ENCODE results near the gene PTH1R.

The PTH1R gene

DNA sequence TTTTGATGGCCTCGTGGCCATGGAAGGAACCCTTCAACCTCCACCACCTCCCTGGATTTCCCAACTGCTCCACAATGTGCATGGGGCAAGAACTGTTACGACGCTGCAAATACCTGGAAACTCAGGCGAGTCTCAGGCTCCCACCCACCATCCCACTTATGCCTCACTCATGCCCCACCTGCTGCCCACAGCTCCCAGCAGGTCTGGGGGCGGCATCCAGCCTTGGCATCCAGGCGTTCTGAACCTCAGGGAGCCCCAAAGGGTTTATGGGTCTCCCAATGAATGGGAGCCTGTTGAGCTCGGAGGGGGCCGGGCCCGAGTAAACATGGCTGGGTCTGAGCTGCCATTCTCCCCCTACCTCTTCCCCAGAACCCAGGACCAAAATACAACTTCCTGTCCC lies 2.0 kb upstream of the PTH1R start:
- no peak for DNase-seq
- in situ Hi-C loops (cut with HindIII; ENCODE audit: low pct_ligation_motif_present, low pct_unique_long_range_greater_than_20kb, low sequenced_read_pairs): no loop called here

DNA sequence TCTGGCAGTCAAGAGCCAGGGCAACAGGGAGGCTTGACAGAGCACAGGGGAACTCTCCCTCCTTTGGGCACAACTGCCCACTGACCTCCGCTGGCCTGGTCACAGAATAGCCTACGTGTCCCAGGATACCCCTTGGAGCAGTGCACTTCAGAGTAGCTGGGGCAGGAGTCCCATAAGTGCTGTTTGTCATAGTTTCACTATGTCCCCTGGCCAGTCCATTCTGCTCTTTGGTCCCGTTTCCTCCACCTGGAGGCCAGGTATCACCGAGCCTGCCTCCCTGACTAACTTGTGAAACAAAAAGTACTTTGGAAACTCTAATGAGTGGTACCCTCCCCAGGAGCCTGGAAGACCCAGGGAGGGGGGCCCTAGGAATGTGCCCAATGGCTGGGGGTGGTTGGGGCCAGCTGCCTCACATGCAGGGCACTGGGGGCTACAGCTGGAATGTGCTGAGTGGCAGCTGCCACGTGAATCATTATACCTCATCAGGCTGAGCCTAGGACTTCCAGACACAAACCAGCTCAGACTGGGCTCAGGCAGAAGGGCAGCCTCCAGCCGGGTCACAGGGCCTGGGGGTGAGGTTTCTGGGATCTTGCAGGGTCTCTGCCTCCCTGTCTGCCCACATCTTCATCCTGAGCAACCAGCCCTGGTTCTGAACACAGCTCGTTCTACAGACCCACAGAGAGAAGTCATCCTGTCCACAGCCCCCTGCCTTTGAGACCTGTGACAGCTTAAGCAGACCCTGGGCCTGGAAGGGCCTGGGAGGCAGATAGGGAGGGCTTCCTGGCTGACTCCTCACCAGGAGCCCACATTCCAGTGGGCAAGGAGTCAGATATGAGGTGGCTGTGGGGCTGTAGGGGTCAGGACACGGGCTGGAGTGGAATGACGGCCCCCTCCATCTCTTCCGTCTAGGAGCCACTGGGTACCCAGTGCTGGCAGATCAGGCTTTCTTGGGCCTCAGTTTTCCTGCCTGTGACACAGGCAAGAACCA lies 914 bp upstream of the PTH1R start:
- DNase-seq: no peak
- in situ Hi-C loops (cut with HindIII; ENCODE audit: low pct_ligation_motif_present, low pct_unique_long_range_greater_than_20kb, low sequenced_read_pairs): no loop called here

DNA sequence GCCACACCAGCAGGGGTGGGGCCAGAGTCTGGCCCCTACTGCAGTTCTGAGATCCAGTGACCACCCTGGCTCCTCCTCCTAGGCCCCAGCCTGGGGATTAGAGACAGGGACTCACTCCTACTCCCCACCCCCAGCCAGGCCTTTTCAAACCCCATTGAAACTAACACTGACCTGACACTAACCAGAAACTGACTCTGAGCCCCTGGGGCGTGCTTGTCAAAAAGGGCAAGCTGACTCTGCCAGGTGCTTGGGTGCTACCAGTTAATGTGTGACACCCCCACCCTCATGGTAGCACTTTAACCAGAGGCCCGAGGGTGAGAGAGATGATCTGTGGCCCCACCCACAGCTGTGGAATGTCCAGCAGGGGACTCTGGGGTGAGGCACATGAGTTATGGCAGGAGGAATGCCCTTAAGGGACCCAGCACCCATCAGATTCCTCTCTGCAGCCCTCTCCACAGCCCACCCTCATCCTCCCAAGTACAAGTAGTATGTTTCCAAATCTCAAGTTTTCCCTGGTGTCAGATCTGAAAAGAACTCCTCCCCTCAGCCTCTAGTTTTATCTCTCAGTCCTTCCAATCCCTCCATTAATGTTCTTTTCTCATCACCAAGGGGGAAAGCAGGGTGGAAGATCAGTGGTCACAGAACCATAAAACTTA lies 1.4 kb downstream of the PTH1R start:
- peak; percentile 67 for DNase-seq
- in situ Hi-C loops (cut with HindIII; ENCODE audit: low pct_ligation_motif_present, low pct_unique_long_range_greater_than_20kb, low sequenced_read_pairs): no loop called here

DNA sequence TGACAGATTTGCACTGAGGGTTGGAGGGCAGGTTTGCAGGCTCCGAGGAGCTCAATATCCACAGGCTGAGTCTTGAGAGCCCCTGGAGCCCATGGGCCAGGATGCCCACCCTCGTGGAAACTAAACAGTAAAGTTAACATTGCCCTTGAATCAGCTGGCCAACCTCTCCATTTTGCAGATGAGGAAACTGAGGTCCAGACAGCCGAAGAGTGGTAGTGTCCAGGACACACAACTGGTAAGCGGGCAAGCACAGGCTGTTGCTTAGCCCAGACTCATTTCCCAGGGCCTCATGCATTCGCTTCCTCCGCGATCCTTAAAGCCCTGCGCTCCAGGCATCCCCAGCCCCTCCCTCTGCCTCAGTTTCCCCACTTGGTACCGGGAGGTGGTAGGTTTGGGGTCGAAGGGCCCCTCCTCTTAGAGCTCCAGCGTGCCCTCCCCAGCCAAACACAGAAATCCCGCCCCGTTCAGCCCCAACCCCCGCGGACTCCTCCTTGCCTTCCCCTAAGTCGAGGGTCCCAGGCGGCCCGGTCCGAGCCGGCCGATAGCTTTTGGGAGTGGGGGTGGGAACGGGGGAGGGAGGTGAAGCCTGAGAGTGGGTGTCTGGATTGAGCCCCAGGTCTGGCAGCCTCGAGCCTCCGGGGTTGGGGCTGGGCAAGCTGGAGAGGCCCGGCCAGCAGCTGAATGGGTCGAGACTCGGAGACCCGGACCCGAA lies 3.5 kb downstream of the PTH1R start:
- in situ Hi-C loops (cut with HindIII; ENCODE audit: low pct_ligation_motif_present, low pct_unique_long_range_greater_than_20kb, low sequenced_read_pairs): no loop called here

DNA sequence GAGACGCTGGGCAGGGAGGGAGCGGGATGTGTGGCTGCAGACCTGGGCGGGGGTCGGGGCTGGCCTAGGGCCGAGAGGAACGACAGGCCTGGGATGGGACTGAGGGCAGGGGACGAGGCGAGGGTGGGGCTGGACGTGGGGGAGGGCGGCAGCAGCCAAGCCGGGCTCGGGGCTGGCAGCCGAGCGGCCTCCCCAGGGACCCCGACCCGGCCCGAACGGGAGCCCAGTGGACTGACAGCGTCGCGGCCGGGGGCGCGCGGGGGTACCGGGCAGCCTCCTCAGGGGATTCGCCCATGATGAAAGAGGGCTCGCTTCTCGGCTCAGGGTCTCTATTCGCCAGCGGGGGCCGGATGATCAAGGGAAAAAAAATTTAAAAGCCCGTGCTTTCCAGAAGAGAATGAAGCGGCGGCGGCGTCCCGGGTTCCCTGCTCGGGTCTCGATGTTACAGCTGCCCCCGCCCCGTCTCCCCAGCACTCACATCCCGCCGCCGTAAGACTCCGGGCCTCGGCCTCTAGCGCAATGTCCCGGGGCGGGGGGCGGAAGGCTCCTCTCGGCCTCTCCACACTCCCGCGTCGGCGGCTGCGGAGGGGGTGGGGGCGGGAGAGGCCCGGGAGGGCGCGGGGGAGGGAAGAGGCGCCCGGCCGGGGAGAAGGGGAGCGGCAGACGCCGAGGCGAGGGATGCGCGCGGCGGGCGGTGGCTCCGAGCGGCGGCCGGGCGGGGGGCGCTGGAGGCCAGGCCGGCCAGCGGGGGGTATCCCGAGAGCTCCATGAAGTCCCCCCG lies 4.3 kb downstream of the PTH1R start:
- in situ Hi-C loops (cut with HindIII; ENCODE audit: low pct_ligation_motif_present, low pct_unique_long_range_greater_than_20kb, low sequenced_read_pairs): no loop called here
- no peak for DNase-seq

More for the DNA sequence above, 3.5 kb downstream of the PTH1R start:
- no peak for DNase-seq

DNA sequence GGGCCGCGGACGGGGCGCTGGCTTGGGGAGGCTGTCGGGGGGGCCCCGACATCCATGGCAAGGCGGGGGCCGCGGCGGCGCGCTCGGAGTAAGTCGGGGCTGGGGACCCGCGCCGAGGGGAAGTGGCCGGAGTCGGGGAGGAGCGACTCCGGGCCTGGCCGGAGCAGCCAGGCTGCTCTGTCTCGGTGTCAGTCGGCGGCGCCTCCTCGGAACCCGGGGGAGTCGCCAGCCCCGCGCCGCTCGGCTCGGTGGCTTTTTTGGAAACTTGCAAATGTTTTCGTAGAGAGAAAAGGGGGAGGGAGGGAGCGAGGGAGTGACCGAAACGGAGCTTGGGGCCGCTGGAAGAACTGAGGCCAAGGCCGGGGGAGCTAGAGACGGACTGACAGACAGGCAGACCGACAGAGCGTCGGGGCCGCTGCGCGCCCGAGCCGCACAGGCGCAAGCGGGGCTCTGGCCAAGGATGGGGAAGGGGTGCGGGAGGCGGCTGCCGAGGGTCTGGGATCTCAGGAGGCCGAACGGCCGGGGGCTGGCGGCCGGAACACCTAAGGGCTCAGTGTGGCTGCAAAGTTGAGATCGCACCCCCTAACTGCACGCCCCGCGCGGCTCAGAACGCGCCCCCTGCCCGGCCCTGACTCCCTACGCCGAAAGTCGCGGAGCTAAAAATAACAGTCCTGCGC lies 5.0 kb downstream of the PTH1R start:
- DNase-seq: peak; percentile 11
- in situ Hi-C loops (cut with HindIII; ENCODE audit: low pct_ligation_motif_present, low pct_unique_long_range_greater_than_20kb, low sequenced_read_pairs): no loop called here

DNA sequence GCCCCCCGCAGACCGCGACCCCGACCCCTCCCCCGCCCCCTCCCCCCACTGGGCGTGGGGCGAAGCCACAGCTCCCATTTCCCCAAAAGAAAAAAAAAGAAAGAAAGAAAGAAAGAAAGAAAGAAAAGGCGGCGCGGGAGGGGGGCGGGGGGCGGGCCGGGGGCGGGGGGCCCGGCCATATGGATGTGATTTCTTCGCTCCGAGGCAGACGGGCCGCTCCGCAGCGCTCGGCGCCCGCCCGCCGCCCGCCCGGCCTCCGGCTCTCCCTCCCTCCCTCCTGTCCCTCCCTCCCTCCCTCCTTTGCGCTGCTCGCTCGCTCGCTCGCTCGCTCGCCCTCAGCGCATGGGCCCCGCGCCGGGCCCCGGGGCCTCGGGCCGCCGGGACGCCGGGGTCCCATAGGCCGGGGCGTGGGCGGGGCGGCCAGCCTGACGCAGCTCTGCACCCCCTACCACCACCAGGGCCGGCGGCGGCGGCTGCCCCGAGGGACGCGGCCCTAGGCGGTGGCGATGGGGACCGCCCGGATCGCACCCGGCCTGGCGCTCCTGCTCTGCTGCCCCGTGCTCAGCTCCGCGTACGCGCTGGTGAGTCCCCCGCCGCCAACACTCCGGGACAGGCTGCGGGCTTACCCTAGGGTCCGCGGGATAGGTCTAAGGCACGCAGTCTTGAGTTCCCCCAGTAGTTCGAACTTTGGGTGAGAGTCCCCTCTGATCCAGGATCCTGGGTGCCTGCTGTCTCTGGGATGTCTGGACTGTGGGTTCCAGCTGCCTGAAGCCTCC lies 5.7 kb downstream of the PTH1R start:
- in situ Hi-C loops (cut with HindIII; ENCODE audit: low pct_ligation_motif_present, low pct_unique_long_range_greater_than_20kb, low sequenced_read_pairs): no loop called here
- DNase-seq: no peak

DNA sequence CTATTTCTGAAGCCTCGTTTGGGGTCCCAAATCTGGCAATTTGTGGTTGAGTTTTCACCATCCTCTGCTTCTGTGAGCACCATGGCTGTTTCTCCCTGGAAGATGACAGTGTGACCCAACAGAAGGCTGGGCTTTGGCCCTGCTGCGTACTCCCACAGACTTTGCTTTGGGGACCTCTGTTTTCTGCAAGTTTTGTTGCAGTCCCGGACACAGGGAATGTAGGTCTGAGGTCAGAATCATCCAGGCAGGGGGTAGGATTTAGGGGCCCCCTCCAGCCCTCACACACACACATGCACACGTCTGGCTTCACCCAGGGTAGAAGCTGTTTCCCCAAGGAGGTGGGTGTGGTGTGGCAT lies 6.3 kb downstream of the PTH1R start:
- in situ Hi-C loops (cut with HindIII; ENCODE audit: low pct_ligation_motif_present, low pct_unique_long_range_greater_than_20kb, low sequenced_read_pairs): no loop called here
- no peak for DNase-seq

DNA sequence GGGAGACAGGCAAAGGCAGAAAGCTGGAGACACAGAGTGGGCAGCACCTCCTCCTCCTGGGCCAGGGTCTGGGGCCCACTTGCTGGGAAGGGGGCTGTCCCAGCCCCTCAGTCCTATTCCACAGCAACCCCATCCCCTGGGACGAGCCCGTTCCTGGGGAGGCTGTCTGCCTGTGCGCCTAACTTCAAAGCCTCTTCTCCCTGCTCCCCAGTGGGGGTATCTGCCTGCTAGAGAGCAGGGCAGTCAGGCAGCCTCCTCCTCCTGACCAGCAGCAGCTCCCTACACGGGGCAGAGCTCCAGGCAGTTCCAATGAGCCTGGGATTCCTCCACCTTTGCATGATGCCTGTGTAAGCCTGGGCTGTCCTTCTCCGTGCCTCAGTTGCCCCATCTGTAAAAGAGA lies 6.9 kb downstream of the PTH1R start:
- no peak for DNase-seq
- in situ Hi-C loops (cut with HindIII; ENCODE audit: low pct_ligation_motif_present, low pct_unique_long_range_greater_than_20kb, low sequenced_read_pairs): no loop called here

DNA sequence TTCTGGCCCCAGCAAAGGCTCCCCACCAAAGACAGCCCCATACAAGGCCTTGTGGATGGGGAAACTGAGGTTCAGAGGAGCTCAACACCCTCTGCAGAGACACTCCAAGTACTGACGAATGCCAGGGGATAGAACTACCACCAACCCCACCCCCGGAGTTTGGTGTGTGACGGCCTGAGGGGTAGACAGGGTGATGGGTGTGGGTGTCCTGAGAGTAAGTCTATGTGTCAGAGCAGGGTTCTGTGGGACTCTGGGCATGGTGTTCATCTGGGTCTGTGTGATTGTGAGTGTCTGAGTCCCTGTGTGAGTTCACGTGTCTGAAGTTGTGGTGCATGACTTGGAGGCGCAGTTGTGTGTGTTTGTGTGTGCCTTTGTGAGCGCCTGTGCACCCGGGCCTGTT lies 7.4 kb downstream of the PTH1R start:
- in situ Hi-C loops (cut with HindIII; ENCODE audit: low pct_ligation_motif_present, low pct_unique_long_range_greater_than_20kb, low sequenced_read_pairs): no loop called here
- no peak for DNase-seq

DNA sequence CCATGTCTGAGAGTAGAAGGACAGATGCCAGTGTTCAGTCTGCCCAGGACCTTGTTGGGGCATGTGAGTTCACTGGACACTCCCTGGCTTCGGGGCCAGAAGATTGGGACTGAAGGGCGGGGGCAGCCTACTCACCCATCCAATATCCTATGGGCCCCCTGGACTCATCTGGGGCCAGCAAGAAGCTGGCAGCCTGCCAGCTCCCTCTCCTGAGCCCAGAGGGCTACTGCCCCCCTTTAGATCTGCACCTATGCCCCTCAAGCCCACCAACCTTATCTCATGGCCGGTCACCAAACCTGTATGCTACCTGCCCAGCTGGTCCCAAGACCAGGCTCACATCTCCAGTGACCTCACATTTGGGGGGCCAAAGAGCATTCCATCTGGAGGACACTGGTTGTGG lies 8.1 kb downstream of the PTH1R start:
- in situ Hi-C loops (cut with HindIII; ENCODE audit: low pct_ligation_motif_present, low pct_unique_long_range_greater_than_20kb, low sequenced_read_pairs): no loop called here
- DNase-seq: no peak

DNA sequence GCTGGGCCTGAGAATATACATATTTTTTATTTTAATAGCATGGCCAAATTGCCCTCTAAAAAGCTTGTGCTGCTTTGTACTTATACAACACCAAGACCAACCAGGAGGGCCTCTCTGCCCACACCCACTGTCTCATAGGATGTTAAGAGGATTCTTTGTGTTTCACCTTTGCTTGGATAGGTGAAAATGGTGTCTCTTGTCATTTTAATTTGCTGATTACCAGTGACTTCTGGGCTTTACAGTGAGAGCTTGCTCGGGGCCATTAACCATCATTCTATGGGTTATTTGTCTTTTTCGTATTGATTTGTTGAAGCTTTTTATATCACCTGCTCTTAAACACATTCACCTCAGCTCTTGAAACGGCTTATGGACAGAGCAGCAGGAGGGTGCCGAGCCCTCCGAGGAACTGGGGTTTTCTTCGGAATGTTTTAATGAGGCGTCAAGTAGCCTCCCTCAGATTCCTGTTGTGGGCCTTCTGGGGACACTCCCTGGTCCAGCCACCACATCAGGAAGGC lies 10.5 kb downstream of the PTH1R start:
- in situ Hi-C loops (cut with HindIII; ENCODE audit: low pct_ligation_motif_present, low pct_unique_long_range_greater_than_20kb, low sequenced_read_pairs): no loop called here
- no peak for DNase-seq

DNA sequence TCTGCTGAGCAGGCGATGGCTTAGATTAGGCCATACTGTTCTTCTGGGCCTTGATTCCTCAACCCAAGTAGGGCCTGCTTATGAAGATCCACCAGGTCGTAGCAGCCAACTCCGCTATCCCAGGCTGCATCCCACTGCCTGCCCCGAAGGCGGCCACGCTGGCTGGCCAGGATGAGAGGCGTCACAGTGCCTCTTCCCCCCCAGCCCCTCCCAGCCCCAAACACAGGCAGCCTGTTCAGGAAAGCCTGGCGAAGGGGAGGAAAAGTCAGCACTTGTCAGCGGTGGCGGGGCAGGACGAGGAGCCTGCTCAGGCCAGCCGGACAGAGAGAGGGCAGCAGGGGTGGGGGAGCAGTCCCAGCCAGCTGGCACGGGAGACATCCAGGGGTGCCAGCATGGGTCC lies 11.2 kb downstream of the PTH1R start:
- in situ Hi-C loops (cut with HindIII; ENCODE audit: low pct_ligation_motif_present, low pct_unique_long_range_greater_than_20kb, low sequenced_read_pairs): no loop called here
- no peak for DNase-seq

DNA sequence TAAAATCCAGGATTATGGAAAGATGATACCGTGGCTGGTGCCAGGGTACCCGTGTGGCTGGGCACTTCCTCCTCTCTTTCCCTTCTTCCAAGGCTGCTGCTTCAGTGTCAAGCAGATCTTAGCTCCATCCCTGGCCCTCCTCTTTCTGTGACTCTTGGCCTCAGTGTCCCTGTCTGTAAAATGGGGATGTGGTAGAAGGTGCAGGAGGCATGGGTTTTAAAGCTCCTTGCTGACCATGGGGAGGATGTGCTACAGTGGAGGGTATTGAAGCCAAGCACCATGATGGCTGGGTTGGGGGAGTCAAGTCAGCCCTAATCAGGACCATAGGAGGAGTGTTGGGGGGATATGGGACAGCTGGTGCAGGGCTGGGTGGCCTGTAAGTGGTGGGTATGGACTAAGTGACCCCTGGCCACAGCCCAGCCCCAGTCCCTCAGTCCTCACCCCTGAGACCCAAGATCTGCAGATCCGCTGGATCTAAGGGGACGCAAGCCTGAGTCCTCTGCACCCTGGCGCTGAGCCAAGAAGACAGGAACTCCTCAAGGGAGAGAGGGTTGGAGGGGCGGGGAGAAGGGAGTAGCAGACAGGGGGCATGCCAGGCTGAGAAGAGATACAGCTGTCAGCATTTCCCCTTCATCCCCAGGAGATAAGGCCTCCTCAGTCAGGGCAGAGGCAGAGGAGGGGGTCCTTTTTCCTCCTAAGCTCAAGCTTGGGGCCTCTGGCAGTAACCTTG lies 12.0 kb downstream of the PTH1R start:
- in situ Hi-C loops (cut with HindIII; ENCODE audit: low pct_ligation_motif_present, low pct_unique_long_range_greater_than_20kb, low sequenced_read_pairs): no loop called here
- DNase-seq: no peak

DNA sequence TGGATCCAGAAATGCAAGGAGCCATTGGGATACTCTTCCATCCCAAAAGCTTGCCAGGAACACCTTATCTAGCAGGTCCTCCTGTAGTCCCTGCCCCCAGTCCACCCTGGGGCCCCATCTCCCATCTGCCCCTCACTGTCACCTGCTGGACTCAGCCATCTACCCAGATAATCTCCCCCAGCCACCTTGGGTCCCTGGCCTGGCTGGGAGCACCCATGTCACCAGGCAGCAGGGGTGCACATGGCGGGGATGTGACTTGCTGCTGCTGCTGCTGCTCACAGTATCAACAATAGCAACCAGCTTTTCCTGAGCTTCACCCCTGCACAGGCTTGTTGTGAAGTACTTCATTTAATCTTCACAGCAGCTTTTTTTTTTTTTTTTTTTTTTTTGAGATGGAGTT lies 12.6 kb downstream of the PTH1R start:
- in situ Hi-C loops (cut with HindIII; ENCODE audit: low pct_ligation_motif_present, low pct_unique_long_range_greater_than_20kb, low sequenced_read_pairs): no loop called here
- DNase-seq: no peak

DNA sequence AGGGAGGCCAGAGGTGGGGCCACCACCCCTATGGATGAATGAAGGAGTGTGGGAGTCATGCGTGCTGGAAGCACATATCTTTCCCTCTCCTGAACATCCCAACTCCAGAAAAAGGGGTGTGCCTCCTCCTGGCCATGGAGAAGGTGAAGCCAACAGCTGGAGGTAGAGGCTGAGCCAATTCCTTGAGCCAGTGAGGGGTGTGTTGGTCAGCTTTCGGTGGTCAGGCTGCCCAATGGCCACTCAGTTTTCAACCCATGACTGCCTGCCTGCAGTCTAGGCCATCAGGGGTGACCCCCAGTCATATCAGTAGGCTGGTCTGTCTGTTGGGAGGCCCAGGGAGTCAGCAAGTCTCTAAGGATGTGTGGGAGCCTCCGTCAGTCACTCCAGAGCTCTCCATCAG lies 13.6 kb downstream of the PTH1R start:
- in situ Hi-C loops (cut with HindIII; ENCODE audit: low pct_ligation_motif_present, low pct_unique_long_range_greater_than_20kb, low sequenced_read_pairs): no loop called here

More for the DNA sequence above, 13.6 kb downstream of the PTH1R start:
- DNase-seq: no peak
